Measurements from ENCODE around the gene TBC1D9B. TPM values are rescaled to one million over a fixed set of nuclear protein-coding genes. Genes with fewer than 3 reads are reported as not detected.

TBC1D9B gene
- polyA plus RNA-seq, 2 of the 4 experiments (the other 2 are of a cell fraction) = 37.2 to 64.7 TPM

- Histone ChIP-seq H3K27ac (no peak overlapping the region), H3K4me3 (no peak overlapping the region), H3K4me2 (no peak overlapping the region), H3K9me3 (peaks cover 25% of the 10 kb centered on the region), H3K4me1 (no peaks in the 10 kb centered on the region)
- POLR2A ChIA-PET = no interaction called here
- DNase-seq (ENCODE audit: low read depth in 1 of 2, low spot score in 1 of 2) (no peak), FAIRE-seq (no peak), ATAC-seq (no peak; a peak in 1 of 6 replicates)
- TF ChIP-seq RAD21 (conservative IDR thresholded peaks at IDR 0.05 in 1 of 2, IDR thresholded peaks at IDR 0.05 in 1 of 2) = no peak
- TF ChIP-seq TP53 (CRISPR knock-in tag; IDR thresholded peaks at IDR 0.05) = no peak
- no peak for TF ChIP-seq BCL3 (IDR thresholded peaks at IDR 0.05)
- no peak for TF ChIP-seq KDM1A (IDR thresholded peaks at IDR 0.05; ENCODE audit: low read depth)
- TF ChIP-seq ELK1 (IDR thresholded peaks at IDR 0.05; ENCODE audit: low read depth, low read length) = no peak
- no peak for TF ChIP-seq RCOR1 (IDR thresholded peaks at IDR 0.05; ENCODE audit: low read depth, low read length)
- no peak for TF ChIP-seq TFCP2L1 (CRISPR knock-in tag; IDR thresholded peaks at IDR 0.05)
- TF ChIP-seq EP300 (IDR thresholded peaks at IDR 0.05) = no peak
- TF ChIP-seq MAZ (IDR thresholded peaks at IDR 0.05; ENCODE audit: borderline replicate concordance, low read depth, low read length) = no peak
- TF ChIP-seq PBX3 (IDR thresholded peaks at IDR 0.05) = no peak
- TF ChIP-seq FOSB (CRISPR knock-in tag; IDR thresholded peaks at IDR 0.05) = no peak
- no peak for TF ChIP-seq HOXB5 (CRISPR knock-in tag; IDR thresholded peaks at IDR 0.05)
- no peak for TF ChIP-seq POLR2A (IDR thresholded peaks at IDR 0.05; ENCODE audit: low read length)
- TF ChIP-seq ZNF302 (CRISPR knock-in tag; IDR thresholded peaks at IDR 0.05) = no peak
- no peak for TF ChIP-seq JUNB (IDR thresholded peaks at IDR 0.05)
- no peak for TF ChIP-seq KDM5A (IDR thresholded peaks at IDR 0.05)
- no peak for TF ChIP-seq FOSL2 (IDR thresholded peaks at IDR 0.05)
- TF ChIP-seq FOSL2 (CRISPR knock-in tag; IDR thresholded peaks at IDR 0.05) = no peak
- TF ChIP-seq GATA3 (IDR thresholded peaks at IDR 0.05; ENCODE audit: borderline replicate concordance) = no peak
- 96% methylated on average over 12 of the region's 13 CpGs for WGBS (ENCODE audit: missing lambda C conversion rate)
- CTCF ChIA-PET = interaction anchor here (2.5 kb wide), 1 partner anchor 29 kb away, joined by 7 read pairs; no protein-coding TSS in a partner anchor
Observed at GRCh38 chr5:179879690-179880010, 28.0 kb downstream of the TBC1D9B start.

- no peak for TF ChIP-seq HOXA7 (CRISPR knock-in tag; IDR thresholded peaks at IDR 0.05)
- no peak for TF ChIP-seq REST (IDR thresholded peaks at IDR 0.05)
- no peak for TF ChIP-seq POLR2A (IDR thresholded peaks at IDR 0.05; ENCODE audit: low read length)
- no peak for TF ChIP-seq HOXB5 (CRISPR knock-in tag; IDR thresholded peaks at IDR 0.05)
- no peak for TF ChIP-seq RAD21 (conservative IDR thresholded peaks at IDR 0.05 in 1 of 2, IDR thresholded peaks at IDR 0.05 in 1 of 2)
- no peak for TF ChIP-seq GATA3 (IDR thresholded peaks at IDR 0.05; ENCODE audit: borderline replicate concordance)
- TF ChIP-seq ZFP36 (IDR thresholded peaks at IDR 0.05; ENCODE audit: borderline replicate concordance, partially characterized antibody) = no peak
- no peak for TF ChIP-seq CHD4 (IDR thresholded peaks at IDR 0.05; ENCODE audit: borderline replicate concordance)
- TF ChIP-seq ESRRA (IDR thresholded peaks at IDR 0.05; ENCODE audit: borderline replicate concordance, low read length) = no peak
- no peak for TF ChIP-seq USF2 (IDR thresholded peaks at IDR 0.05)
- no peak for TF ChIP-seq KDM5A (IDR thresholded peaks at IDR 0.05)
- no peak for TF ChIP-seq PBX3 (IDR thresholded peaks at IDR 0.05)
- no peak overlapping the region for H3K27ac ChIP-seq
- H3K9me3 ChIP-seq = peaks cover 20% of the 10 kb centered on the region
- H3K4me2 ChIP-seq = no peak overlapping the region
- POLR2A ChIA-PET = no interaction called here
- ATAC-seq (peak in 1 of 2 experiments; percentile 17; a peak in 3 of 6 replicates), FAIRE-seq (no peak), DNase-seq (ENCODE audit: low read depth in 1 of 2, low spot score in 1 of 2) (no peak)
- no peak overlapping the region for H3K4me3 ChIP-seq
- WGBS (ENCODE audit: missing lambda C conversion rate) = 99% methylated on average over 25 of the region's 31 CpGs
- CTCF ChIA-PET = interaction anchor here (0.8 to 2.5 kb wide), 2 partner anchors 10 to 29 kb away, joined by 3 to 7 read pairs; no protein-coding TSS in a partner anchor
- no peaks in the 10 kb centered on the region for H3K4me1 ChIP-seq
Observed at GRCh38 chr5:179879003-179879689, 28.6 kb downstream of the TBC1D9B start.

Measured in A549 (cell line).